ENCODE measurements around the gene DMD. TPM values are rescaled to one million over a fixed set of nuclear protein-coding genes. Genes with fewer than 3 reads are reported as not detected.

Gene DMD
- polyA plus RNA-seq, 3 donors: 0.23 TPM; not detected in 2

- Histone ChIP-seq H3K4me3 (replicated peaks in 1 of 3; ENCODE audit: low read depth in 2 of 3, low read length in 3 of 3) (no peak overlapping the region), H3K4me2 (replicated peaks; ENCODE audit: extremely low read depth, low read length, poor library complexity, severe bottlenecking) (no peak overlapping the region), H3K9ac (ENCODE audit: insufficient read depth, low read length, poor library complexity, severe bottlenecking) (no peak overlapping the region), H3K9me3 (replicated peaks in 1 of 2; ENCODE audit: control insufficient read depth in 1 of 2, insufficient read depth in 1 of 2, low read length in 2 of 2) (no peaks in the 10 kb centered on the region), H3K36me3 (replicated peaks in 1 of 2; ENCODE audit: control insufficient read depth in 1 of 2, insufficient read depth in 2 of 2, low read length in 2 of 2) (no peaks in the 10 kb centered on the region), H3K27ac (ENCODE audit: low read depth in 1 of 2, low read length in 2 of 2) (no peak overlapping the region), H3K27me3 (ENCODE audit: control insufficient read depth in 2 of 2, insufficient read depth in 2 of 2, low read length in 2 of 2) (no peaks in the 10 kb centered on the region), H2AFZ (ENCODE audit: insufficient read depth, low read depth, low read length, poor library complexity, severe bottlenecking) (no peak overlapping the region), H4K20me1 (ENCODE audit: insufficient read depth, low read length) (no peaks in the 10 kb centered on the region), H3K79me2 (ENCODE audit: insufficient read depth, low read length) (no peaks in the 10 kb centered on the region), H3K4me1 (ENCODE audit: control insufficient read depth in 1 of 2, insufficient read depth in 2 of 2, low read length in 2 of 2) (no peaks in the 10 kb centered on the region)
- intact Hi-C loops (cut with micrococcal nuclease): loop anchor here in 1 of 2 donors (10.0 kb wide), 1 partner anchor 131 kb away; no protein-coding TSS in a partner anchor
- WGBS (ENCODE audit: insufficient coverage): no CpG with 5 or more reads among the region's 4 CpGs
- no peak overlapping the region for H3K27ac Mint-ChIP-seq
- no peak for DNase-seq
- H3K27me3 Mint-ChIP-seq (ENCODE audit: low read depth in 3 of 3): peaks cover 2% of the 10 kb centered on the region in 3 donors
- no peaks in the 10 kb centered on the region for H3K36me3 Mint-ChIP-seq
- no peak for TF ChIP-seq CTCF (IDR thresholded peaks at IDR 0.05)
- H3K4me3 Mint-ChIP-seq: no peak overlapping the region
- no peaks in the 10 kb centered on the region for H3K9me3 Mint-ChIP-seq
- H3K4me1 Mint-ChIP-seq: no peaks in the 10 kb centered on the region
Observed at GRCh38 chrX:31115398-31115797, 2096.0 kb downstream of the DMD start.

- H3K79me2 ChIP-seq (ENCODE audit: insufficient read depth, low read length): no peaks in the 10 kb centered on the region
- H3K9me3 ChIP-seq (replicated peaks in 1 of 2; ENCODE audit: control insufficient read depth in 1 of 2, insufficient read depth in 1 of 2, low read length in 2 of 2): no peaks in the 10 kb centered on the region
- no peaks in the 10 kb centered on the region for H3K9me3 Mint-ChIP-seq
- H3K27ac Mint-ChIP-seq: no peak overlapping the region
- no peak overlapping the region for H3K4me3 ChIP-seq (replicated peaks in 1 of 3; ENCODE audit: low read depth in 2 of 3, low read length in 3 of 3)
- DNase-seq: no peak
- no peak overlapping the region for H3K4me3 Mint-ChIP-seq
- no peaks in the 10 kb centered on the region for H3K4me1 ChIP-seq (ENCODE audit: control insufficient read depth in 1 of 2, insufficient read depth in 2 of 2, low read length in 2 of 2)
- H3K36me3 Mint-ChIP-seq: no peaks in the 10 kb centered on the region
- no peaks in the 10 kb centered on the region for H3K36me3 ChIP-seq (replicated peaks in 1 of 2; ENCODE audit: control insufficient read depth in 1 of 2, insufficient read depth in 2 of 2, low read length in 2 of 2)
- H3K27ac ChIP-seq (ENCODE audit: low read depth in 1 of 2, low read length in 2 of 2): no peak overlapping the region
- peaks cover 2% of the 10 kb centered on the region in 3 donors for H3K27me3 Mint-ChIP-seq (ENCODE audit: low read depth in 3 of 3)
- no peak overlapping the region for H2AFZ ChIP-seq (ENCODE audit: insufficient read depth, low read depth, low read length, poor library complexity, severe bottlenecking)
- intact Hi-C loops (cut with micrococcal nuclease): loop anchor here in 1 of 2 donors (10.0 kb wide), 1 partner anchor 130 kb away; no protein-coding TSS in a partner anchor
- no peak overlapping the region for H3K4me2 ChIP-seq (replicated peaks; ENCODE audit: extremely low read depth, low read length, poor library complexity, severe bottlenecking)
- H4K20me1 ChIP-seq (ENCODE audit: insufficient read depth, low read length): no peaks in the 10 kb centered on the region
- no peak overlapping the region for H3K9ac ChIP-seq (ENCODE audit: insufficient read depth, low read length, poor library complexity, severe bottlenecking)
- no peaks in the 10 kb centered on the region for H3K4me1 Mint-ChIP-seq
- WGBS (ENCODE audit: insufficient coverage): no CpG with 5 or more reads among the region's 2 CpGs
- no peaks in the 10 kb centered on the region for H3K27me3 ChIP-seq (ENCODE audit: control insufficient read depth in 2 of 2, insufficient read depth in 2 of 2, low read length in 2 of 2)
- TF ChIP-seq CTCF (IDR thresholded peaks at IDR 0.05): no peak
Observed at GRCh38 chrX:31114858-31115257, 2096.5 kb downstream of the DMD start.

Data from CD14-positive monocyte (primary cell).